ENCODE data around the gene RABEPK. TPM values are rescaled to one million over a fixed set of nuclear protein-coding genes. Genes with fewer than 3 reads are reported as not detected.
"Not testable (repeated sequence)": the region's sequence is repeated elsewhere in the genome, so short reads cannot be mapped to it uniquely, and the experiment has no call there.

Gene RABEPK
- total and polyA plus RNA-seq, 2 experiments from 2014 or later = 25.0 to 38.9 TPM

GRCh38 chr9:125160750-125161149 lies 39.6 kb upstream of the RABEPK start:
- H3F3A ChIP-seq (ENCODE audit: insufficient read depth) = peaks cover 15% of the 10 kb centered on the region; the same call in 1 of the 2 replicates
- no peaks in the 10 kb centered on the region for H4K20me1 ChIP-seq (ENCODE audit: insufficient read depth)
- no peaks in the 10 kb centered on the region for H3K36me3 ChIP-seq (ENCODE audit: low read depth)
- no peaks in the 10 kb centered on the region for H3K27me3 ChIP-seq (replicated peaks; ENCODE audit: insufficient read depth)
- in situ Hi-C loops (cut with MboI) = no loop called here
- H3K4me3 ChIP-seq = no peak overlapping the region
- no peaks in the 10 kb centered on the region for H3K9me2 ChIP-seq (ENCODE audit: insufficient read depth)
- H3K9me3 ChIP-seq (ENCODE audit: low read depth) = no peaks in the 10 kb centered on the region
- peak overlapping the region; percentile 46 for H3K9ac ChIP-seq
- H3K4me2 ChIP-seq (ENCODE audit: unreplicated experiment) = peak overlapping the region; percentile 56
- DNase-seq = no peak
- H3K4me1 ChIP-seq (ENCODE audit: insufficient read depth) = peaks cover 16% of the 10 kb centered on the region
- TF ChIP-seq EZH2 (IDR thresholded peaks at IDR 0.05; ENCODE audit: insufficient read depth, poor library complexity, severe bottlenecking) (no peak), EZH2phosphoT487 (IDR thresholded peaks at IDR 0.05; ENCODE audit: insufficient read depth, low read depth) (no peak)
- H3K27ac ChIP-seq = peak overlapping the region; percentile 63
- no peak overlapping the region for H2AFZ ChIP-seq
- peaks cover 82% of the 10 kb centered on the region for H3K79me2 ChIP-seq (ENCODE audit: insufficient read depth)

DNA sequence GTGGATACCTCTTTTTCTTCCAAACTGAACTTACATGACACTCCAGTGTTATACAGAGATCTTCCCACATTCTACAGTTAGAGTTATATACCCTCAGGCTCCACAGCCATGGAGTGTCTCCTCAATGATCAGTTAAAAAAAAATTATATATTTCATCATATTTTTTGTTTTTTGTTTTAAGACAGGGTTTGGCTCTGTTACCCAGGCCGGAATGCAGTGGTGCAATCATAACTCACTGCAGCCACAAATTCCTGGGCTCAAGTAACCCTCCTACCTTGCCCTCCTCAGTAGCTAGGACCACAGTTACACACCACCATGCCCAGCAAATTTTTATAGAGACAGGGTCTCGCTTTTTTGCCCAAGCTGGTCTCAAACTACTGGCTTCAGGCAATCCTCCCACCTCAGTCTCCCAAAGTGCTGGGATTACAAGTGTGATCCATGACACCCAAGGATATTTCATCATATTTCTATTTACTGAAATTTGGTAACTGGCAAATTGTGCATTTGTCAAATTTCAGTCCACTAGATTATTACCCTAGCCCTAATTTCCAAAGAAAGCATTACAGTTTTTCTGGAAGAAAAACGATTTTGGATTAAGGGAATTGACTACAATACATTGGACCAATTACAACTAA lies 38.9 kb upstream of the RABEPK start:
- no peak overlapping the region for H2AFZ ChIP-seq
- no peaks in the 10 kb centered on the region for H4K20me1 ChIP-seq (ENCODE audit: insufficient read depth)
- no peak for TF ChIP-seq EZH2phosphoT487 (IDR thresholded peaks at IDR 0.05; ENCODE audit: insufficient read depth, low read depth)
- no peaks in the 10 kb centered on the region for H3K36me3 ChIP-seq (ENCODE audit: low read depth)
- no peaks in the 10 kb centered on the region for H3K9me3 ChIP-seq (ENCODE audit: low read depth)
- H3K27ac ChIP-seq = peak overlapping the region; percentile 63
- no peaks in the 10 kb centered on the region for H3K27me3 ChIP-seq (replicated peaks; ENCODE audit: insufficient read depth)
- peaks cover 87% of the 10 kb centered on the region for H3K79me2 ChIP-seq (ENCODE audit: insufficient read depth)
- H3F3A ChIP-seq (ENCODE audit: insufficient read depth) = peaks cover 15% of the 10 kb centered on the region; the same call in 1 of the 2 replicates
- H3K4me1 ChIP-seq (ENCODE audit: insufficient read depth) = peaks cover 22% of the 10 kb centered on the region
- 37 to 39% methylated on average over 3 of the region's 3 CpGs for WGBS, 2 experiments (ENCODE audit: low coverage in 1 of 2, low lambda C conversion rate in 2 of 2, missing lambda C conversion rate in 2 of 2)
- no peak overlapping the region for H3K4me3 ChIP-seq
- in situ Hi-C loops (cut with MboI) = no loop called here
- peak overlapping the region; percentile 56 for H3K4me2 ChIP-seq (ENCODE audit: unreplicated experiment)
- H3K9me2 ChIP-seq (ENCODE audit: insufficient read depth) = no peaks in the 10 kb centered on the region
- DNase-seq = peak; percentile 67
- peak overlapping the region; percentile 46 for H3K9ac ChIP-seq

DNA sequence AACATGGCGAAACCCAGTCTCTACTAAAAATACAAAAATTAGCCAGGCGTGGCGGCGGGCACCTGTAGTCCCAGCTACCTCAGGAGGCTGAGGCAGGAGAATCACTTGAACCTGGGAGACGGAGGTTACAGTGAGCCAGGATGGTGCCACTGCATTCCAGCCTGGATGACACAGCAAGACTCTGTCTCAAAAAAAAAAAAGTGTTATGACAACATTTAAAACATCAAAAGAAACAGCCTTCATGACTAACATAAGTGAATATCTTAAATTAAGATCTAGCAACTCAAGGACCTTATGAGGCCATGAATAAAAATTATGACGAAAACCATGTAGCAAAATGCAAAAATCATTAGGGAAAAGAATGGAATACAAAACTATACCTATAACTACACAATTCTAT lies 37.5 kb upstream of the RABEPK start:
- H3F3A ChIP-seq (ENCODE audit: insufficient read depth) = peaks cover 15% of the 10 kb centered on the region; the same call in 1 of the 2 replicates
- H3K9me2 ChIP-seq (ENCODE audit: insufficient read depth); H3K9me3 ChIP-seq (ENCODE audit: low read depth); H3K4me3 ChIP-seq; H2AFZ ChIP-seq; H4K20me1 ChIP-seq (ENCODE audit: insufficient read depth); H3K27me3 ChIP-seq (replicated peaks; ENCODE audit: insufficient read depth); H3K36me3 ChIP-seq (ENCODE audit: low read depth); H3K4me2 ChIP-seq (ENCODE audit: unreplicated experiment); in situ Hi-C loops (cut with MboI); H3K9ac ChIP-seq; H3K27ac ChIP-seq: not testable (repeated sequence)
- 94 to 95% methylated on average over 6 of the region's 6 CpGs for WGBS, 2 experiments (ENCODE audit: low coverage in 1 of 2, low lambda C conversion rate in 2 of 2, missing lambda C conversion rate in 2 of 2)
- peaks cover 93% of the 10 kb centered on the region for H3K79me2 ChIP-seq (ENCODE audit: insufficient read depth)
- peaks cover 22% of the 10 kb centered on the region for H3K4me1 ChIP-seq (ENCODE audit: insufficient read depth)
- peak; percentile 34 for DNase-seq

GRCh38 chr9:125166762-125167161 lies 33.6 kb upstream of the RABEPK start:
- Histone ChIP-seq H3K27me3 (replicated peaks; ENCODE audit: insufficient read depth) (no peaks in the 10 kb centered on the region), H2AFZ (no peak overlapping the region), H4K20me1 (ENCODE audit: insufficient read depth) (no peaks in the 10 kb centered on the region), H3K4me3 (no peak overlapping the region), H3K9me3 (ENCODE audit: low read depth) (no peaks in the 10 kb centered on the region), H3K9me2 (ENCODE audit: insufficient read depth) (no peaks in the 10 kb centered on the region), H3K27ac (peak overlapping the region; percentile 62), H3K36me3 (ENCODE audit: low read depth) (peaks cover 8% of the 10 kb centered on the region; the same call in 1 of the 2 replicates), H3K4me1 (ENCODE audit: insufficient read depth) (peaks cover 16% of the 10 kb centered on the region), H3K4me2 (ENCODE audit: unreplicated experiment) (no peak overlapping the region), H3K79me2 (ENCODE audit: insufficient read depth) (peaks cover 96% of the 10 kb centered on the region), H3K9ac (no peak overlapping the region), H3F3A (ENCODE audit: insufficient read depth) (peaks cover 12% of the 10 kb centered on the region; the same call in 1 of the 2 replicates)
- no peak for DNase-seq
- in situ Hi-C loops (cut with MboI) = no loop called here
- TF ChIP-seq EZH2 (IDR thresholded peaks at IDR 0.05; ENCODE audit: insufficient read depth, poor library complexity, severe bottlenecking) (no peak), EZH2phosphoT487 (IDR thresholded peaks at IDR 0.05; ENCODE audit: insufficient read depth, low read depth) (no peak)
- 59 to 70% methylated on average over 2 of the region's 2 CpGs for WGBS, 2 experiments (ENCODE audit: low coverage in 1 of 2, low lambda C conversion rate in 2 of 2, missing lambda C conversion rate in 2 of 2)

DNA sequence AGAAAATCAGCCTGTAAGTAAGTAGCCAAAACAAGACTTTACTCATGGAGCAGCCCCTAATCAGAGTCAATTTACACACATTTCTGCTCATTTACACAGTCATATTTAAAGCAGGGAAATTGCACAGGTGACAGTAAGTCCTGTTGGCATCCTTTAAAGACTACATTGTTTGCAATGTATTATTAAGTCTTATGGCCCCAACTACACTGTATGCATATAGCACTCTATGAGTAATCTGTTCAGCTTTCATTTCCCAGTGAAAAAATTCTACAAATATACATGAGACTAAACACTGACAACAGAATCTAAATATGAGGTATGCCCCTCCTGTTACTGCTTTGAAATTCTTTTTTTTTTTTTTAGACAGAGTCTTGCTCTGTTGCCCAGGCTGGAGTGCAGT lies 30.4 kb upstream of the RABEPK start:
- H3K27ac ChIP-seq = no peak overlapping the region
- peaks cover 18% of the 10 kb centered on the region; the same call in 1 of the 2 replicates for H3F3A ChIP-seq (ENCODE audit: insufficient read depth)
- peaks cover 96% of the 10 kb centered on the region for H3K79me2 ChIP-seq (ENCODE audit: insufficient read depth)
- no peaks in the 10 kb centered on the region for H3K9me2 ChIP-seq (ENCODE audit: insufficient read depth)
- no peak overlapping the region for H2AFZ ChIP-seq
- no peak overlapping the region for H3K9ac ChIP-seq
- H4K20me1 ChIP-seq (ENCODE audit: insufficient read depth) = no peaks in the 10 kb centered on the region
- H3K9me3 ChIP-seq (ENCODE audit: low read depth) = no peaks in the 10 kb centered on the region
- H3K4me1 ChIP-seq (ENCODE audit: insufficient read depth) = peaks cover 23% of the 10 kb centered on the region
- no peak overlapping the region for H3K4me2 ChIP-seq (ENCODE audit: unreplicated experiment)
- TF ChIP-seq EZH2 (IDR thresholded peaks at IDR 0.05; ENCODE audit: insufficient read depth, poor library complexity, severe bottlenecking) (no peak), EZH2phosphoT487 (IDR thresholded peaks at IDR 0.05; ENCODE audit: insufficient read depth, low read depth) (no peak)
- no peak overlapping the region for H3K4me3 ChIP-seq
- H3K27me3 ChIP-seq (replicated peaks; ENCODE audit: insufficient read depth) = no peaks in the 10 kb centered on the region
- peaks cover 8% of the 10 kb centered on the region; the same call in 1 of the 2 replicates for H3K36me3 ChIP-seq (ENCODE audit: low read depth)
- DNase-seq = no peak
- in situ Hi-C loops (cut with MboI) = no loop called here
